ENCODE measurements around the gene SLC18A3.

- TF ChIP-seq EZH2 (IDR thresholded peaks at IDR 0.05; ENCODE audit: borderline replicate concordance) (no peak), CTCF (IDR thresholded peaks at IDR 0.05; ENCODE audit: poor library complexity) (no peak)
Measured at GRCh38 chr10:49598986-49599385, 11.1 kb upstream of the SLC18A3 start.
